ENCODE results near the gene CRNN. TPM values are rescaled to one million over a fixed set of nuclear protein-coding genes. Genes with fewer than 3 reads are reported as not detected.

The CRNN gene
- total RNA-seq, 1 donor from 2014 or later = not detected

- DNase-seq = no peak
- H3K27ac ChIP-seq = no peak overlapping the region
- no peak for ATAC-seq
- no peak overlapping the region for H3K4me3 ChIP-seq
- H3K4me1 ChIP-seq = no peaks in the 10 kb centered on the region
- peaks cover 9% of the 10 kb centered on the region for H3K9me3 ChIP-seq
- TF ChIP-seq, protein P1, sequence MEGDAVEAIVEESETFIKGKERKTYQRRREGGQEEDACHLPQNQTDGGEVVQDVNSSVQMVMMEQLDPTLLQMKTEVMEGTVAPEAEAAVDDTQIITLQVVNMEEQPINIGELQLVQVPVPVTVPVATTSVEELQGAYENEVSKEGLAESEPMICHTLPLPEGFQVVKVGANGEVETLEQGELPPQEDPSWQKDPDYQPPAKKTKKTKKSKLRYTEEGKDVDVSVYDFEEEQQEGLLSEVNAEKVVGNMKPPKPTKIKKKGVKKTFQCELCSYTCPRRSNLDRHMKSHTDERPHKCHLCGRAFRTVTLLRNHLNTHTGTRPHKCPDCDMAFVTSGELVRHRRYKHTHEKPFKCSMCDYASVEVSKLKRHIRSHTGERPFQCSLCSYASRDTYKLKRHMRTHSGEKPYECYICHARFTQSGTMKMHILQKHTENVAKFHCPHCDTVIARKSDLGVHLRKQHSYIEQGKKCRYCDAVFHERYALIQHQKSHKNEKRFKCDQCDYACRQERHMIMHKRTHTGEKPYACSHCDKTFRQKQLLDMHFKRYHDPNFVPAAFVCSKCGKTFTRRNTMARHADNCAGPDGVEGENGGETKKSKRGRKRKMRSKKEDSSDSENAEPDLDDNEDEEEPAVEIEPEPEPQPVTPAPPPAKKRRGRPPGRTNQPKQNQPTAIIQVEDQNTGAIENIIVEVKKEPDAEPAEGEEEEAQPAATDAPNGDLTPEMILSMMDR (IDR thresholded peaks at IDR 0.05) = no peak
- no peaks in the 10 kb centered on the region for H3K27me3 ChIP-seq (ENCODE audit: low read depth)
- intact Hi-C loops (cut with DNase I) = no loop called here
- no peaks in the 10 kb centered on the region for H3K36me3 ChIP-seq
Observed at GRCh38 chr1:152419917-152420316, 5.9 kb upstream of the CRNN start.

DNA sequence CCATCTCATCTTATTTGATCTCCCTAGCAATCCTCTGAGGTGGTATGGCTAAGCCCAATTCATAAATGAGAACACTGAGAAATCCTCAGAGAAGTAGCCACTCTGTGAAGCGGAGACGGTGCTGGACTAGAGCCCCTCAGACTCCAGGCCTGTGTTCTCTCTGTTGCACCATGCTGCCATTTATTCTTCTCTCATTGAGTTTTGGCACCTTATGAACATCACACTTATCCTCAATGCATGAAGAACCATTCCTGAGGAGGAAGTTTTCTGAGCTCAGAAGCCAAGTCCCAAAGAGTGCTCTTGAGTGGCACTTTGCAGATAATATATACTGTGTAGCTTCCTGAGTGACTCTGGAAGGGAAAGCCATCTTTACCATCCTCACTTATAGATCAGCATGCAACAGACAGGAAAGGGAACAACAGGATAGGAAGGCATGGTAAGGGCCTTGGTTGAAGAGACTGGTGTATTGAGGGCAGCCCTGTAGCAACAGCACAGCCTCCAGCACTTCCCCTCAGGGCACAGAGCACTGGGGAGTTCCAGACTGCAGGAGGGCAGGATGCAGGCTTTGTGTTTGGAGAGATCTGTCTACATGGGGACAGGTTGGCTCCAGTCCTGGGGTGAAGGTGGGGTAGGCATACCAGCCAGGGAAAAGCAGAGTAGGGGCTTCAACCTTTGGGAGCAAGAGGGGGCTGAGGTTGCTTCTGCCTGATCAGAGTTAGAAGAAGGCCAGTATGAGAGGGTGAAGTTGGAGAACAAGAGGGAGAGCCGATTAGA is 1.6 kb upstream of the CRNN start:
- Histone ChIP-seq H3K27ac (no peak overlapping the region), H3K9me3 (no peaks in the 10 kb centered on the region), H3K4me3 (no peak overlapping the region), H3K36me3 (no peaks in the 10 kb centered on the region), H3K27me3 (ENCODE audit: low read depth) (no peaks in the 10 kb centered on the region), H3K4me1 (peaks cover 9% of the 10 kb centered on the region)
- intact Hi-C loops (cut with DNase I) = no loop called here
- no peak for ATAC-seq
- DNase-seq = no peak
- TF ChIP-seq, protein P1 (IDR thresholded peaks at IDR 0.05) = no peak

- intact Hi-C loops (cut with DNase I) = no loop called here
- TF ChIP-seq, protein P1 (IDR thresholded peaks at IDR 0.05) = no peak
- DNase-seq (no peak), ATAC-seq (no peak)
- Histone ChIP-seq H3K27ac (no peak overlapping the region), H3K27me3 (ENCODE audit: low read depth) (no peaks in the 10 kb centered on the region), H3K4me1 (peaks cover 9% of the 10 kb centered on the region), H3K9me3 (no peaks in the 10 kb centered on the region), H3K4me3 (no peak overlapping the region), H3K36me3 (no peaks in the 10 kb centered on the region)
Observed at GRCh38 chr1:152412756-152413155, 1.3 kb downstream of the CRNN start.

DNA sequence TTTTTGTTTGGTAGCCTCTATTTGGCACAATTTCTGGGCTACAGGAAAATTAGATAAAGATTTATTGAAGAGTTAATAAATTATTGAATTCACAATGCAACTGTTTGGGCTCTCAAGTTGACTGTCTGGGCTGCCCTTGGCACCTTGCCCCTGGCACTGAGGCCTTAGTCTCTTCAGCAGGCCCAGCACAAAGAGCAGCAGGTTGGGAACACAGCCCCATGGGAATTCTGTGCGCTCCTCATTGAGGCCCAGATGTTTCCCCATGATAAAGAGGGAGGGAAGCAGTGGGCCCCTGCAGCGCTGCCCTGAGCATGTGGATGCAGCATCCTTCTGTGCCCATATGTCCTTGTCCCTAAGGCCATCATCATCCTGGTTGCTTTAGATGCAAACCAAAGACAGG is 2.9 kb downstream of the CRNN start:
- DNase-seq = no peak
- H3K9me3 ChIP-seq = no peaks in the 10 kb centered on the region
- H3K4me1 ChIP-seq = peaks cover 9% of the 10 kb centered on the region
- intact Hi-C loops (cut with DNase I) = no loop called here
- H3K27me3 ChIP-seq (ENCODE audit: low read depth) = no peaks in the 10 kb centered on the region
- ATAC-seq = peak in 1 of 2 donors; percentile 24
- no peak overlapping the region for H3K4me3 ChIP-seq
- no peaks in the 10 kb centered on the region for H3K36me3 ChIP-seq
- TF ChIP-seq, protein P1 (IDR thresholded peaks at IDR 0.05) = no peak
- no peak overlapping the region for H3K27ac ChIP-seq

DNA sequence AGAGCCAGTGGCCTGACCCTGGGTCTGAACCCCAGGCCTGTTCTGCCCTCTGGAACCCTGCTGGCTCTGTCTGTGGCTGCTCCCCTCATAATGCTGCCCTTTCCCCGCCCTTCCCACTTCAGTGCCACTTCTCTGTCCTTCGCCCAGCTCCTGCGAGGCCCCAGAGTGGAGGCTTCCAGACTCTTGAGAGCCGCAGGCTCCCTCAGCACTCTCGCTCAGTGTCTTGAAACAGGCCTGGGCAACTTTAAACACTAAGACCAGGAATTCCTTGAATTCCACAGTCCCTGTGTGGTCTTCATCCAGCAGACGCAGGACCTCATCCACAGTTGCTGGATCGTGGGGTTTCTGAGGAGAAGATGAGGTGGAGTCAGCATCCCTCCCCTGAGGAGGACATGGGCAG is 3.5 kb downstream of the CRNN start:
- H3K36me3 ChIP-seq = no peaks in the 10 kb centered on the region
- no peaks in the 10 kb centered on the region for H3K27me3 ChIP-seq (ENCODE audit: low read depth)
- ATAC-seq = peak; percentile 69 to 88
- H3K4me1 ChIP-seq = peaks cover 9% of the 10 kb centered on the region
- DNase-seq = peak; percentile 64
- no peak overlapping the region for H3K27ac ChIP-seq
- no peak overlapping the region for H3K4me3 ChIP-seq
- intact Hi-C loops (cut with DNase I) = no loop called here
- TF ChIP-seq, protein P1 (IDR thresholded peaks at IDR 0.05) = no peak
- H3K9me3 ChIP-seq = no peaks in the 10 kb centered on the region

Data from lower lobe of right lung (tissue), 2 donors.